Natural killer cell (primary cell): ENCODE data around the gene DLK2. TPM values are rescaled to one million over a fixed set of nuclear protein-coding genes. Genes with fewer than 3 reads are reported as not detected.

Experiments
- ATAC-seq, 3 donors: fragments of 150-1000 bp in 2 of 3; fragments of 200-7000 bp in 1 of 3; cut with Tn5 transposase; 1 replicate in 1 of 3; 2 replicates in 2 of 3; pipeline ENCODE4 v1.10.0; 2021; ENCODE audit warnings: mild to moderate bottlenecking in 2 of 3, moderate library complexity in 2 of 3
- DNase-seq, 2 donors: peaks; one replicate each; pipeline versions ENCODE4 v3.0.0 to v3.0.0-alpha.2; 2013 to 2021; ENCODE audit warnings: mixed read lengths in 1 of 2
- H3K27ac ChIP-seq: one replicate; pipeline ENCODE4 v1.5.1; 2013; ENCODE audit warnings: mild to moderate bottlenecking, low read length
- H3K27me3 ChIP-seq: one replicate; pipeline ENCODE4 v1.6.1; 2013; ENCODE audit warnings: low read length; ENCODE audit not compliant: control insufficient read depth, insufficient read depth
- H3K36me3 ChIP-seq: one replicate; pipeline ENCODE4 v1.6.1; 2013; ENCODE audit warnings: low read length; ENCODE audit not compliant: control insufficient read depth, insufficient read depth
- H3K4me1 ChIP-seq: one replicate; pipeline ENCODE4 v1.6.1; 2013; ENCODE audit warnings: low read length; ENCODE audit not compliant: control insufficient read depth, insufficient read depth
- H3K4me3 ChIP-seq: one replicate; pipeline ENCODE4 v1.5.1; 2013; ENCODE audit warnings: low read length
- H3K9me3 ChIP-seq: one replicate; pipeline ENCODE4 v1.6.1; 2013; ENCODE audit warnings: low read length; ENCODE audit not compliant: control insufficient read depth, insufficient read depth
- H3K27ac Mint-ChIP-seq, 2 donors: one replicate each; pipeline ENCODE4 v1.8.0; 2022; ENCODE audit warnings: mild to moderate bottlenecking in 2 of 2, mixed read lengths in 2 of 2, moderate library complexity in 1 of 2
- H3K27me3 Mint-ChIP-seq, 2 donors: one replicate each; pipeline ENCODE4 v1.8.0; 2022; ENCODE audit warnings: low read depth in 2 of 2, mixed read lengths in 2 of 2
- H3K36me3 Mint-ChIP-seq: one replicate; pipeline ENCODE4 v1.8.0; 2022; ENCODE audit warnings: mixed read lengths
- H3K4me1 Mint-ChIP-seq, 2 donors: one replicate each; pipeline ENCODE4 v1.8.0; 2022; ENCODE audit warnings: mixed read lengths in 2 of 2
- H3K4me3 Mint-ChIP-seq: one replicate; pipeline ENCODE4 v1.8.0; 2022; ENCODE audit warnings: mild to moderate bottlenecking, moderate library complexity, mixed read lengths
- H3K9me3 Mint-ChIP-seq, 2 donors: one replicate each; pipeline ENCODE4 v1.8.0; 2022; ENCODE audit warnings: mixed read lengths in 2 of 2
- CTCF ChIP-seq: fragments of 200-600 bp; IDR thresholded peaks from one replicate; pipeline ENCODE4 v1.8.0; 2022; ENCODE audit warnings: antibody characterized with exemption
- WGBS: methylation state at CpG from one replicate; pipeline ENCODE4 v1.1.7; 2013; ENCODE audit warnings: missing lambda C conversion rate; ENCODE audit not compliant: insufficient coverage; 5-methylcytosine and 5-hydroxymethylcytosine counted together
- intact Hi-C: fragments of 100-400 bp; cut with micrococcal nuclease; formaldehyde crosslinking; loops from one replicate; pipeline ENCODE4 v1.14.2; 2022
- total RNA-seq, 4 donors: library from RNA; stranded (reverse); fragments of 120-200 nt in 1 of 4; gene quantifications; one replicate each; pipeline versions ENCODE4 v1.2.3 to v1.2.4, GENCODE V29; 2013 to 2022

Gene DLK2
- total RNA-seq, 3 donors from 2014 or later (not counting 1 experiment from before 2014, with no cell fraction given): not detected

- no peak for TF ChIP-seq CTCF
- no peak overlapping the region for H3K27ac Mint-ChIP-seq
- peaks cover 15% of the 10 kb centered on the region in 2 donors for H3K27me3 Mint-ChIP-seq
- Histone ChIP-seq H3K27ac (no peak overlapping the region), H3K4me1 (peaks cover 16% of the 10 kb centered on the region), H3K36me3 (no peaks in the 10 kb centered on the region), H3K9me3 (no peaks in the 10 kb centered on the region), H3K27me3 (peaks cover 4% of the 10 kb centered on the region), H3K4me3 (no peak overlapping the region)
- peaks cover 16 to 25% of the 10 kb centered on the region in 2 donors for H3K4me1 Mint-ChIP-seq
- DNase-seq (no peak), ATAC-seq (no peak)
- no peak overlapping the region for H3K4me3 Mint-ChIP-seq
- no peaks in the 10 kb centered on the region for H3K36me3 Mint-ChIP-seq
- no peaks in the 10 kb centered on the region for H3K9me3 Mint-ChIP-seq
- WGBS: 42% methylated on average over 3 of the region's 9 CpGs
- intact Hi-C loops: no loop called here
Measured at GRCh38 chr6:43457643-43458042, 2.3 kb upstream of the DLK2 start.

- no peaks in the 10 kb centered on the region for H3K9me3 Mint-ChIP-seq
Measured at GRCh38 chr6:43454696-43455530, 435 bp downstream of the DLK2 start.

GRCh38 chr6:43454290-43454695 lies 1.1 kb downstream of the DLK2 start:
- Histone ChIP-seq H3K27me3 (peaks cover 2% of the 10 kb centered on the region), H3K27ac (no peak overlapping the region), H3K36me3 (peaks cover 26% of the 10 kb centered on the region), H3K9me3 (no peaks in the 10 kb centered on the region), H3K4me1 (peaks cover 16% of the 10 kb centered on the region), H3K4me3 (peak overlapping the region; percentile 46)
- peak overlapping the region; percentile 54 to 78 for H3K27ac Mint-ChIP-seq
- H3K36me3 Mint-ChIP-seq: no peaks in the 10 kb centered on the region
- intact Hi-C loops: loop anchor here (2.0 kb wide), 1 partner anchor 27 kb away; the partner anchor contains the start of gene ABCC10
- peak overlapping the region; percentile 91 for H3K4me3 Mint-ChIP-seq
- peaks cover 16 to 25% of the 10 kb centered on the region in 2 donors for H3K4me1 Mint-ChIP-seq
- 23% methylated on average over 17 of the region's 17 CpGs for WGBS
- H3K9me3 Mint-ChIP-seq: no peaks in the 10 kb centered on the region
- DNase-seq (peak; percentile 70 to 80), ATAC-seq (peak; percentile 78 to 79 (median 78))
- peaks cover 7 to 8% of the 10 kb centered on the region in 2 donors for H3K27me3 Mint-ChIP-seq
- TF ChIP-seq CTCF: no peak

More at GRCh38 chr6:43454696-43455530, 435 bp downstream of the DLK2 start:
- H3K9me3 ChIP-seq: no peaks in the 10 kb centered on the region
- peak overlapping the region; percentile 46 for H3K4me3 ChIP-seq
- TF ChIP-seq CTCF: peak; percentile 89
- Mint-ChIP-seq H3K4me3 (peak overlapping the region; percentile 91), H3K27me3 (peaks cover 7 to 8% of the 10 kb centered on the region in 2 donors), H3K36me3 (no peaks in the 10 kb centered on the region), H3K27ac (peak overlapping the region; percentile 54 to 78), H3K4me1 (peaks cover 16 to 25% of the 10 kb centered on the region in 2 donors)
- peaks cover 20% of the 10 kb centered on the region for H3K36me3 ChIP-seq
- H3K27ac ChIP-seq: no peak overlapping the region
- peak; percentile 49 to 68 (median 65) for ATAC-seq
- H3K4me1 ChIP-seq: peaks cover 16% of the 10 kb centered on the region
- DNase-seq: peak; percentile 31 to 66
- intact Hi-C loops: loop anchor here (1.0 to 2.0 kb wide), 2 partner anchors 28 to 51 kb away; partner anchors contain the start of gene ABCC10
- WGBS: under 1% methylated on average over 96 of the region's 97 CpGs
- H3K27me3 ChIP-seq: peaks cover 2% of the 10 kb centered on the region
